D341Med (cell line): ENCODE results near the gene SLC7A6.

Experiments
- DNase-seq: peaks from one replicate; pipeline ENCODE4 v3.0.0; 2012; ENCODE audit warnings: low spot score

Gene SLC7A6

DNA sequence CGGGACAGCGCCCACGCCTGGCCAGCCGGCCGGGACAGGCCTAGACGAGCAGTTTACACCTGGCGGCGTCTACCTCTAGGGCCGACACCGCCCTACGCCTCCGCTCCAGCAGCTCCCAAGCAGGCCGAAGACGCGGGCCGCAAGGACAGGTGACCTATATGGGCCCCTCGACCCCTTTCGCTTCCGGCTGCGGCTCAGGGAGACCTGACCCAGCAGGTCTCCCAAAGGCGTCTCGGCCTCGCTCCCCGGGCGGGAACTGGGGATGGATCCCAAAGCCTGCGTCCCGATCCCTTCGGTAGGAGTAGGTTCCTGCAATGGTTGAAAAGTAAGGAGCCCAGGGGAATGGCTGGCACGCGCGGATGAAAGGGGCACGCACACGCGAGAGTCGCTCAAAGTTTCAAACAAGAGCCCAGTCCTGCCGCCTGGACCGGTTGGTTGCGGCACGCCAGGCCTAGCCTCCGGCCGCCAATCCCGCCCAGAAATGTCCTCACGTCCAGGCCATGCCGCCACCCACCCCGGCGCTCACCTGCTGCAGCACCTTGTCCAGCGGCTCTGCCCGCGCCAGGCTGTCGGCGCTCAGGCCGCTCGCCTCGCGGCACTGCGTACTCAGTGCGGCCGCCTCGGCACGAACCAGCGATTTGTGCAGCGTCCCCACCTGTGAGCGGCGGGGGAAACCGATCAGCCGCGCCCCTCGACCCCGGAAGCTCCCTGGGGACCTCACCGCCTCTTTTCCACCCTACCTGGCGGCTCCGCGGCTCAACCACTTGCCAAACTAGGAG, 29.0 kb upstream of the SLC7A6 start:
- no peak for DNase-seq

DNA sequence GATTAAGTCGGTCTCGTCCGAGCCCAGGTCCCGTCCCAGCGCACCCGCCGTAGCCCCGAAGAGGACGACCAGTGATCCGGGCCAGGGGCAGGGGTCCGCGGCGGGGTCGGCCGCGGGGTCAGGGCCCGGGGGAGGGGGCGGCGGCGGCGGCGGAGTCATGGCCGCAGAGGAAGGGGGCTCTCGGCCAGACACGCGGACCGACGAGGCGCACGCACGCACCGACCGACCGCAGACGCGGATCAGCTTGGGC, 28.5 kb upstream of the SLC7A6 start, which contains the start of gene ESRP2:
TSS of gene ESRP2 (minus strand) at position 241 of the 250 bp plus-strand sequence. CDS start at position 159, 82 bp downstream.
- DNase-seq, result no peak

DNA sequence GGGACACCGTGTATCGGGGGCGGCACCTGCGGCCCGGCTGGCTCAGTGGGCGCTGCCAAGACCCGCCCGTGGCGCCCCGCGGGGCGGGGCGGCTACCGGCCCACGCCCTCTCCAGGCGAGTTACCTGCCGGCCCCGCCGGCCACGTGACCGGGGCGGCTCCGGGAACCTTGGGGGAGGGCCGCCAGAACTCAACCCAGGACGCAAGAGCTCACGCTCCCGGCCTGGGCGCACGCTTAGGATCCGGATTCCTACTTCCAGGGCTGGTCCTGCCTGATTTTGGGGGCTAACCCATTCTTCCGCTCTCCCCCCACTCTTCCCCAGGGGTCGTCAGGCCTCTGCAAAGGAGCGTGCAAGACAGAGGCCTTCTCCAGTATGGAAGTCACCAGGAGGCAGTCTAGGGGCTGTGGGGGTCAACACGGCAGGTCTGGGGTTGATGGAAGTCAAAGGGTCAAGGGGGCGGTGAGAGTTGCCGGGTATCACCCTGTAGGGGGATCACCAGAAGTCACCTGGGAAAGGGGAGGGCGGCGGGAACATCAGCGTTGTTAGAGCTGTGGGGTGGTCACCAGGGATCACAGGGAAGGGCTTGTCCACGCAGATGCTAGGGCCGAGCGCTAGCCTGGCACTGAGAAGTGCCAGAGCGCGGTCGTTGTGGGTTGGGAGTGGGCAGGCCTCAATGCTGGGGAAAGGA, 28.0 kb upstream of the SLC7A6 start:
- peak; percentile 43 for DNase-seq

DNA sequence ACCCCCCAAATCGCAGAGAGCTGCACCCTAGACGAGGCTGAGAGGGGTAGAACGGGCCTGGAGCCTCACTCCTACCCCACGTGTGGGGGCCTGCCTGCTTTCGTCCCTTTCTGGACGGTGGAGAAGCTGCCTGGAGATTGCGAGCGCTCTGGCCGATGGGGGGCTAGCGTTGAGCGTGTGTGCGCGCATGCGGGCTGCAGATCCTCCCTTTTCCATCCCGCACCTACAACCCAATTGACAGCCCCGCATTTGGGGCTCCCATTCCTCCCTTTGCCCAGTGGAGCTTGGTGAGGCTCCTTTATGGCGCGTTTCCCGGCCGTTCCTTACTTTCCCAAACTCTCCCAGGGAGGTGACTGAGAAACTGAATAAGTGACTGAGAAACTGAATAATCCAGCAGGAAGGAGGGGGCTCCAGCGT, 27.5 kb upstream of the SLC7A6 start:
- DNase-seq, result no peak

DNA sequence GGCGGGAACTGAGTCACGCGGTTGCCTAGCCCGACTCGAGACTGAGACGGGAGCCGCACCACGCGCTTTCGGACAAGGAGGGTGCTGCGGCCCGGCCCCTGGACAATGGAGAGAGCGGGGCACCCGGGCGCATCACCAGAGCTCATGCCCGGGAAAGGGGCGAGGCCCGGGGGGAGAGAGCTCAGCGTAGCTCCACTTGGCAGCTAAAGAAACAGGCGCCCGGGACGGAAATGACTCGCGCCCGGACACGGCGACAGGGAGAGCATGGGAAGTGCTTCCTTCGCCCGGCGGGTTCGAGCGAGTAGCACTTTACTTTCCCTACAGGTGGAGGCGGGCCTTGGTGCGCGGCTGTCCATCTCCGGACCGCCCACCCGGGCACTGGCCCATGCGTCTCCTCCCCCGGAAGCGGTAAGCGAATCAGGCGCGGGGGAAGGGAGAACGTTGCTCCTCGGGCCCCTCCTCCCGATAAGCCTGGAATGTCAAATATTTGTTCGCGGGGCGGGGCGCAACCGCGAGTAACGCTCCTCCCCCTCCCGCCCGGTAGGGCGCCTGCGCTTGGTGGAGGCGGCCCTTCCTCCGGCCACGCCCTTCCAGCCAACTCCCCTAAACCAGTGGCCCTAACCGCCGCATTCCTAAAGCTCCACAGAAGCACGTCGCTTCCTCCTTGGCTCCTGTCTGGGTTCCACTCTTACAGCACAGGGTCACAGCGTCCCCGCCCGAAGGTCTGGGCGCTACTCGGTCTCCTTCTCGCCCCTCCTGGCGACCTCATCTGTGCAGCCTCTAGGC, 26.9 kb upstream of the SLC7A6 start:
- peak; percentile 90 for DNase-seq

DNA sequence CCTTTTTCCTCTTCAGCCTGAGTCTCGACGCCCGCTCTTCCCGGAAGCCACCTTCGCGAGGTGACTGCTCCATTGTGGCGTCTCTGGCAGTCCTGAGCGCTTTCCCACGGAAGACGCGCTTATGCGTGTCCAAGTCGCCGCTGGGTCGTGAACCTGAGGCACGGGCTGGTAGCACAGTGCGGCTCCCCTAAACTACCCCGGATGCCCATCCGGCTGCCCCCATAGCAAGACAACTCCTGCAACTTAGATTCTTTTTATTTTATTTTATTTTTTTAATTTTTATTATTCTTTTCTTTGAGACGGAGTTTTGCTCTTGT, 26.3 kb upstream of the SLC7A6 start:
- DNase-seq, result no peak

DNA sequence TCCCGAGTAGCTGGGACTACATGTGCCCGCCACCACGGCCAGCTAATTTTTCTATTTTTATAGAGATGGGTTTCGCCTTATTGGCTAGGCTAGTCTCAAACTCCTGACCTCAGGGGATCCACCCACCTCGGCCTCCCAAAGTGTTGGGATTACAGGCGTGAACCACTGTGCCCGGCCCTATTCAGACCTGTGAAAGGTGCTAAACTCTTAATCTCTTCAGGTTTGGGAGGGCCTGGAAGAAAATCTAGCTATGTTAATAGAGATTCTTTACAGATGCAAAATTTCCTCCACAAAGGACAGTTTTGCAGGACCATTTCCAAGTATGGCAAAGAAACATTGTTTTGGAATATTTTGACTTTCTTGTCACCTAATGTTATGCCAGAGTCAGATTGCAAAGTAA, 22.2 kb upstream of the SLC7A6 start:
- DNase-seq, result no peak

DNA sequence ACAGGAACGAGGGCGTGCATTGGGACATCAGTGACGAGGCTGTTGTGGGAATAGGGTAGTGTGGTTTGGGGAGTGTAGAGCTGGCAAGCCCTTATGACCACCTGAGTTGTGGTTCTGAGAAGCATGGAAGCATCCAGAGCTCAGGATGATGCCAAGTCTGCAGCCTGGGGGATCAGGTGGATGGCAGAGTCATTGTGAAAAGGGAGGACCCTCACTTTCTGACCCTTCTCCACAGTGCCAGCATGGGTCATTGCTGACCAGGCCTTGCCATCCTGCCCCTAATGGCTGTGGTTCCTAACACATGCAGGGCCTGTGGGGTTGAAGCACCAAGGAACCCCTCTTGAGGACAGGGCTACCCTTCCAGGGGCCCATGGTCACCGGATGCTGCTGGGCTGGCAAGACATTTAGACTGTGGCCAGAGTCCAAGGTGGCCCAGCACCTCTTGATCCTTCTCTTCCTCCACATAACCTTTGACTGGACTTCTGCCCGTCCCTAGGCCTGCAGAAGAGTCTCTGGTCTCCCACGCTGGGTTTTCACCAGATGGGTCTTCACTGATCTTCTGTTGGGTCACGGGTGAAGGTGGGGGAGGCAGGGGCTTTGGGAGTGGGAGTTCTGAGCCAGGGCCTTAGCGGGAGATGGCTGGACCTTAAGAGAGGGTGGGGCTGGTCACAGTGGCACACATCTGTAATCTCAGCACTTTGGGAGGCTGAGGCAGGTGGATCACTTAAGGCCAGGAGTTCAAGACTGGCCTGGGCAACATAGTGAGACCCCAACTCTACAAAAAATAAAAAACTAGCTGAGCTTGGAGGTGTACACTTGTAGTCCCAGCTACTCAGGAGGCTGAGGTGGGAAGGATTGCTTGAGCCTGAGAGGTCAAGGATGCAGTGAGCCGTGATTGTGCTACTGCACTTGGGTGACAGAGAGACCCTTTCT, 21.1 kb upstream of the SLC7A6 start:
- no peak for DNase-seq

DNA sequence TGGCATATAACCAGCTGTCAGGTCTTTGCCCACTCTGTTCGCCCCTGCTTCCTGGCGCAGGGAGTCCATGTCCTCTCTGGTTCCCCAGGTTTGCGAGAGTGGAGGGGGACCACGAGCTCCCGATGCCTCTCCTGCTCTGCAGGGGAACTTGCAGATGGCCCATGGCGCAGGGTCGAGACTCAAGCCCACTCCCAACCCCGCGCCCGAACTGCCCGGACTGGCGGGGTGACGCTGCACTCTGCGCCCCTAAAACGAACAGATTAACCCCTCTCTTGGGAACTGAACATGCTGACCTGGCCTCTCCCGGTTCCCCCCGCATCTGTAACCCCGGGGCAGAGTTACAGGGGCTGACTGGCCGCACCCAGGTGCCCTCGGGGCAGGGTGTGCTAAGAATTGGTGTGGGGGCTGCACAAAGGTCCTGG, 19.8 kb upstream of the SLC7A6 start:
- no peak for DNase-seq

DNA sequence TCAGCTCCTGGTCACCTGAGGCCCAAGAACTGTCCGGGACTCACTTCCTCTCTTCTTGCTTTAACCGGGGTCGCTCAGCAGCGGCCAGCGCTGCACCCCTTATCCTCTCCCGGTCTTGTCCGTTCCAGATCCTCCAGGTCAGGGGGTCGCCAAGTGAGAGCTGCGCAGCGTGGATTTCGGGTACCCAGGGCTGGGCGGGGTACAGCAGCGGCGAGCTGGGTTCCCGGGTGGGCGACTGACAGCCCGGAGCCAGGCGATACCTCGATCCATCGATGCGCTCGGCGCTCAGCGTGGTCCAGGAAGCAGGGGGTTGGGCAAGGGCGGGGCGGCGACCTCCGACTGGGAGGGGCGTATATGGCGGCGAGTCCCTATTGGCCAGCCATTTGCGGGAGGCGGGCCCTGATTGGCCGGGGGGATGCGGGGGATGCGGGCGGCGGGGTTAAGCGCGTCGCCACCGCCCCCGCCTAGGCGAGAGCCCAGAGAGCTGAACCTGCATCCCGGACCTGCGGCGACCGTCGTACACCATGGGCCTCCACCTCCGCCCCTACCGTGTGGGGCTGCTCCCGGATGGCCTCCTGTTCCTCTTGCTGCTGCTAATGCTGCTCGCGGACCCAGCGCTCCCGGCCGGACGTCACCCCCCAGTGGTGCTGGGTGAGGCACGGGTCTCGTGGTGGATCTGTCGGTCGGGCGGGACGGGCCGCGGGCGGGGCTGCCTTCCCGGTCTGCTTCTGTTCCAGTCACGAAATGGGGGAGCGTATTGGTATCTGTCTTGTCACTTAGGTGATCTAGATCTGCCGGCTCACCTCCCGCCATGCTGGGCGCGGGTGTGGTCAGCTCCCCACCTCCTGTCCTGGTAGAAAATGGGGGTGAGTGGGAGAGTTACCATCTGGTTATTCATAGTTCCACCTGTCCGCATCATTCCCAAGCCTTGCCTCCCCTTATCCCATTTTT, 19.1 kb upstream of the SLC7A6 start, which contains the start of gene PLA2G15:
TSS of gene PLA2G15 (plus strand) at position 471 of the 951 bp plus-strand sequence. CDS start at position 525, 54 bp downstream.
- peak; percentile 99 for DNase-seq

DNA sequence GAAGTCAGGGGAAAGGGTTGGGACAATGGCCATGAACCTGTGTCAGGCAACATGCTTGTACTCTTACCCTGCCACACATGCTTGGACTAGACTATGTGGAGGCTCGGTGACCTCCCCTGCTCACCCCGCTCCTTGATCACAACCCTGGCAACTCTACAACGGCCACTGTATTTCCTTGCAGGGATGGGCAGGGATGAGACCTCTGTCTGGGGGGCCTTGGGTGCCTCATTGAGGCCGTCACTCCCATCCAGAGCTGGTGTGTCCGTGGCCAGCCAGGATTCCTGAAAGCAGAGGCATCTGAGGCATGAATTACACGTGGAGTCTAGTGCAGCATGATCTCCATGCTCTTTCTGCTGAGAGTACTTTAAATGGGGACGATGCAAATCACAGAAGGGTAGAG, 18.2 kb upstream of the SLC7A6 start:
- DNase-seq, result no peak

DNA sequence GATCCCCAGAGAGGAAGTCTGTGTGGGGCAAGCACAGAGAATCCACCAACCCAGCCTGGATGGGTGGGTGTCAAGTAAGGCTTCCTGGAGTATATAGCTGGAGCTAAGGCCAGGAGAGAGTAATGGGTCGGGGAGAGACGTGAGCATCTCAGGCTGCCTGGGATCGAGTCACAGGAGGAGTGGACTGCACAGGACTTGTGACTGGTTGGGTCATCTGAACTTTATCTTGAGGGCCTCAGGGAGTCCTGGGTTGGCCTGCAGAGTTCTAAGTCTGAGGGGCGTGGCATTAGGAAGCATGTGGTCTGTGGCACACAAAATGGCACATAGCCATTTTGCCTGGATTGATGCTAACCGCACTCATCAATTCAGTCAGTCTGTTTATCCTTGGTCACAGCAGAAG, 17.7 kb upstream of the SLC7A6 start:
- DNase-seq, result no peak

DNA sequence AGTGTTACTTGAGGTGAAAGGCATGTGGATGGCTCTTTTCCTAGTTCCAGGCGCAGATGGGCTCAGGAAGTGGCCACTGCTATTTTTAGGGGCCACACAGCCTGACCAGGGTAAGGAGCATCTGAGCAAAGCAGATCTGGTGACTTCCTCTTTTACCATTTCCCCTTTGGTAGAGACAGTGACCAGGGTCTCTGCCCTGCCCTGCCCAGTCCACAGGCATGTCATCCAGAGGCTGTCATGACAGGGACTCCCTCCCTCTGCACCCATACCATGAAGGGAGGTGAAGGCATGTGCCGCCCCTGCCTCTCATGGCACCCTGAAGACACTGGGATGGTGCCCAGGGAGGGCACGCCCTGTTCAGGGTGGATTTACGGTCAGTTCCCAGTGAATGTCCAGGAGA, 16.9 kb upstream of the SLC7A6 start:
- DNase-seq, result no peak

DNA sequence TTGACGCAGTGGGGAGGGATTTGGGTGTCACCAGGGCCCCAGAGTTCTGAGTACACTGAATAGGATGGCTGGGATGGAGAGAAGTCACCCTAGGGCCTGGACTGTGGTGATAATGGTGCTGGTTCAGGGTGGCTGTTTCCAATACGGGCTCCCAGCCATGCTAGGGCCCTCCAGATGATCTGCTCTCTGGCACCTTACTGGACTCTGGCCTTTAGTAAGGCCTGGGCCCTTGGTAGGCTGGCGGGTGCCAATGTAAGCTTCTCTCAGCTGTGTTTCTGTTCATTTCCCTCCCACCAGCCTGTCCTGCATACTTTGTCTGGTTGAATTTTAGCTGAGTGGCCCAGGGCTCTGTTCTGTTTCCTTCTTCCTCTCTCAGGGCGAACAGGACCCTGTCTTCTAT, 16.4 kb upstream of the SLC7A6 start:
- DNase-seq, result no peak

DNA sequence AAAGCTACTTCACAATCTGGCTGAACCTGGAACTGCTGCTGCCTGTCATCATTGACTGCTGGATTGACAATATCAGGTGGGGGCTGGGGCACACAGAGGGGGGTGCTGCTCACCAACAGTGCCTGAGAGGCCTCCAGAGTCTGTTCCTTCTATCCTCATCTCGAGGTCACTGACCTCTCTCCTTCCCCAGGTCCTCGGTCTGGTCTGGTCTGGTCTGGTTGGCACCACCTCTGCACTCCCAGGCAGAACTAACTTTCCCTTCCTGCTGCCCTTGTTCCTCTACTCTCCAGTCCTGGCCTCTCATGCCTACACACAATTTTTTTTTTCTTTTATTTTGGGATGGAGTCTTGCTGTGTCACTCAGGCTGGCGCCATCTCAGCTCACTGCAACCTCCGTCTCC, 15.0 kb upstream of the SLC7A6 start:
- DNase-seq, result no peak

DNA sequence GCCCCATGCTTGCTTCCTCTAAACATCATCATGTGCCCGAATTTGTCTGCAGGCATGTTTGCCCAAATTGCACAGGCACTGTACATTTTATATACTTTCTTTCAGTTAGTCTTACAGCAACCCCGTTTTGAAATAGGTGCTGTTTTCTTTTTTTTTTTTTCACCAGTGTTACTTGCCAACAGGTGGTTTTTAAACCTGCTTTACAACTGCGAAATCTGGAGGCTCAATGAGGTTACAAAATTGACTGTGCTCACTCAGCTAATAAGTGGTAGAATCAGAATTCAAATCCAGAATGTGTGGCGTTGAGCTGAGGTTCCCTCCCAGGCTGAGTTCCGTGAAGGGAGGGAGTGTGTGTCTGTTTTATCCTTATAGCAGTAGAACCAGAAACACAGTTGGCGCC, 13.4 kb upstream of the SLC7A6 start:
- no peak for DNase-seq

DNA sequence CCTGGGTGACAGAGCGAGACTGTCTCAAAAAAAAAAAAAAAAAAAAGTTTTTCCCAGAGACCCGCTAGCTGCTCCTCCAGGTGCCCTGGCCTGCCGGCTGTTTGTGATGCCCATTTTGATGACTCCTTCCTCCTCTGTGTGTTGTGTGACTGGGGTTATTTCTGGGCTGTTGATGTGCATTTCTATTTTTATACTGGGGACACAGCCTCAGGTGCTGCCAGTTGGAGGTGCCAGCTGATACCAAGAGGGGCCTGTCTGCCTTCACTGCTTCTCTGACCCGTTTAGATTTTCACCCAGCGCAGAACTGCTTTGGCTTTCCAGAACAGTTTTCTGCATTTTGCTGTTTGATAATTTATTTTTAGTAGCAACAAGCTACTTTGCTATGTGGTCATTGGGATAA, 12.5 kb upstream of the SLC7A6 start:
- DNase-seq, result no peak

DNA sequence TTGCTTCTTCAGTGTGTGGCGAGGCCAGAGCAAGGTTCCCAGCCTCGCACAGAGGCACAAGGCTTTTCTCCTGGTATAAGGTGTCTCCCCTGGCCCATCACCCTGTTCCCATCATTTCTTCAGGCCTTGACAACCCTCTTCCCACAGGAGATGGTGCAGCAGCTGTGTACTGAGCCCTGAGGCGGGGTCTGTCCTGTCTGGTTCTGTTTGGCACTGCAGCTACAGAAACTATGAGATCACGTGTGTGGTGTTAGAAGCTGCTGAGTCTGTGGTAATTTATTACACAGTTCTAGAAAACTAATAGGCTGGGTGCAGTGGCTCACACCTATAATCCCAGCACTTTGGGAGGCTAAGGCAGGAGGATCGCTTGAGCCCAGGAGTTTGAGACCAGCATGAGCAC, 11.9 kb upstream of the SLC7A6 start:
- DNase-seq, result no peak

DNA sequence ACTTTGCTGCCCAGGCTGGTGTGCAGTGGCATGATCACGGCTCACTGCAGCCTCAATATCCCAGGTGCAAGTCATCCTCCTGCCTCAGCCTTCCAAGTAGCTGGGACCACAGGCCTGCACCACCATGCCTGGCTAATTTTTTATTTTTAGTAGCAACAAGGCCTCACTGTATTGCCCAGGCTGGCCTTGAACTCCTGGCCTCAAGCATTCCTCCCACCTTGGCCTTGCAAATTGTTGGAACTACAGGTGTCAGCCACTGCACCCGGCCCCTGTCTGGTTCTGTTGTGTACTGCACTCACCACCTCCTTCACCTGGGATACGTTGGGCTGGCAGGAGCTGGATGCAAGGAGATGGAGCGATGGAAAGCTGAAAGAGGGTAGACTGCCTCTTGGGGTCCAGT, 10.6 kb upstream of the SLC7A6 start:
- no peak for DNase-seq

DNA sequence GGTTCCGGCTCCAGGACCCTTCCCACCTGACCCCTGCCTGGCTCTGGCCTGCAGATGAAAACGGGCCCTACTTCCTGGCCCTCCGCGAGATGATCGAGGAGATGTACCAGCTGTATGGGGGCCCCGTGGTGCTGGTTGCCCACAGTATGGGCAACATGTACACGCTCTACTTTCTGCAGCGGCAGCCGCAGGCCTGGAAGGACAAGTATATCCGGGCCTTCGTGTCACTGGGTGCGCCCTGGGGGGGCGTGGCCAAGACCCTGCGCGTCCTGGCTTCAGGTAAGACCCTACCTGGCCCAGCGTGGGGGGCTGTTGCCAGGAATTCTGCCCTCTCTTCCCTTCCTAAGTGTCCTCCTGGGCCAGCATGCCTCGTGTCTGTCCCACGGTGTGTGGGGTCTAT, 8.6 kb upstream of the SLC7A6 start:
- no peak for DNase-seq
